ENCODE data around the gene MMAB.

Gene MMAB

DNA sequence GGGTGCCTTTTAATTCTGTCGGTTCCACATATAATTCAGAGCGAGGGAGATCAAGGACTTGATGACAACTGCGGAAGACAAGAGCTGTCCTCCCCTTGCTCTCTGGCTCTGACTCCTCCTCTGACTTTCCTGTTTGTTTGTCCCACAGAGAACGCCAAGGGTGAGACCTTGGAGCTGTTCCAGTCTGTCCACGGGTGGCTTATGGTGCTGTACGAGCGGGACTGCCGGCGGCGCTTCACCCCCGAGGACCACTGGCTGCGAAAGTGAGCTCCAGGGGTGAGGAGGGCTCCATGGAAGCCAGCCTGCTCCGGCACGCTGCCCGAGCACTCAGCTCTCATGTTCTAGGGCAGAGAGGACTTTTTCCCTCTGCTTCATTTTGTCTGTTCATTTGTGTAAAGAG is 63.1 kb downstream of the MMAB start:
- no peak for DNase-seq (ENCODE audit: low read depth)

DNA sequence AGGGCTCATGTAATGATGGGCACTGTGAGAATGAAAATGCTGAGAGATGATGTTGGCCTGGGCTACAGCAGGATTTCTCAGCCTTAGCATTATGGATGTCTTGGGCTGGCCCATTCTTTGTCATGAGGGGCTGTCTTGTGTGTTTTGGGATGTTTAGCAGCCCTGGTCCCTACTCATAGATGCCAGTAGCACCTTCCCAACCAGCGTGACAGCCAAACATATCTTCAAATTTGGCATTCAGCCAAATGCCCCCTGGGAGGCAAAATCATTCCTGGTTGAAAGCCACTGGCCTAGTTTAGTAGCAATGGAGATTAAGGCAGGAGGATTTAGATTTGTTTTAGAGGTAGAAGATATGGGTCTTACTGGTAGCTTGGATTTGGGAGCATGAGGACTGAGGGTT is 69.2 kb downstream of the MMAB start:
- DNase-seq (ENCODE audit: low read depth) = no peak

All from stimulated activated CD8-positive, alpha-beta memory T cell treated with anti-CD3 and anti-CD28 coated beads, Interleukin-15, amount 100 ng/mL, for 24 hours (primary cell).